Activated CD4-positive, alpha-beta T cell treated with anti-CD3 and anti-CD28 coated beads, Interleukin-2, amount 10 ng/mL, durations not matched to agents 24 days and 14 days (primary cell): ENCODE results near the gene ZNF286A. TPM values are rescaled to one million over a fixed set of nuclear protein-coding genes. Genes with fewer than 3 reads are reported as not detected.
"Not testable (repeated sequence)": the region's sequence is repeated elsewhere in the genome, so short reads cannot be mapped to it uniquely, and the experiment has no call there.

Experiments used
- DNase-seq: peaks from one replicate; pipeline ENCODE4 v3.0.0; 2022
- H3K27ac Mint-ChIP-seq: one replicate; pipeline ENCODE4 v1.8.0; 2022; ENCODE audit warnings: mild to moderate bottlenecking, mixed read lengths
- H3K27me3 Mint-ChIP-seq: one replicate; pipeline ENCODE4 v1.8.0; 2022; ENCODE audit warnings: mixed read lengths
- H3K36me3 Mint-ChIP-seq: one replicate; pipeline ENCODE4 v1.8.0; 2022; ENCODE audit warnings: low read depth, mild to moderate bottlenecking, mixed read lengths
- H3K4me1 Mint-ChIP-seq: one replicate; pipeline ENCODE4 v1.8.0; 2021; ENCODE audit warnings: mixed read lengths
- H3K4me3 Mint-ChIP-seq: one replicate; pipeline ENCODE4 v1.8.0; 2022; ENCODE audit warnings: mild to moderate bottlenecking, moderate library complexity, mixed read lengths
- H3K9me3 Mint-ChIP-seq: one replicate; pipeline ENCODE4 v1.8.0; 2021; ENCODE audit warnings: mixed read lengths
- intact Hi-C: fragments of 100-400 bp; cut with micrococcal nuclease; formaldehyde crosslinking; loops from one replicate; pipeline ENCODE4 v1.15.1; 2023
- total RNA-seq: library from RNA; stranded (reverse); gene quantifications from 2 replicates; pipeline ENCODE4 v1.2.3, GENCODE V29; 2022

Gene ZNF286A
- total RNA-seq: 24.5 and 25.6 TPM in 2 replicates

DNA sequence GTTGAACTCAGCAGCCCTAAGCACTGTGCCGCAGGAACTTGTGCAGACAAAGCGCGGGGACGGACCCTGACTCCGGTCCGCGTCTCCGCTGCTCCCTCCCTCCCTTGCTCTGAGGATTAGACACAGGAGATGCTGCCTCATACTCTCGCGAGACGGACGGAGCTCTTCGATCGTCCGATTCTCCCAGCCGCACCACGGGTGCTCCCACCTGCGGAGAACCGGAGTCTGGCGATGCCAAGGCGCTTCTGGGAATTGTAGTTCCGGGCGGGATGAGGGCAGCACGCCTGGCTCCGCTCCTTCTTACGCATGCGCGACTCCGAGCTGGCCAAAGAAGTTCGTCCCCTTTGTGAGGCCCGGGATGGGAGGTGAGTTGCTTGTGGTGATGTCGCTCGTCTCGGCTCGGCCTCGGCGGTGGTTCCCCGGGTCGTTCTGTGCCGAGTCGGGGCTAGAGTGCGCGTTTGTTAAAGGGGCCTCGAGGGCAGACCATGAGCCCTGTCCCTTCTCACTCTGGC lies at the start of gene ZNF286A:
ZNF286A (plus strand) TSS at position 340 of the 512 bp plus-strand sequence. CDS start 578 bp downstream, outside the sequence.
- H3K9me3 Mint-ChIP-seq, H3K27me3 Mint-ChIP-seq, H3K4me1 Mint-ChIP-seq, intact Hi-C loops: not testable (repeated sequence)
- peak within 1 kb of the TSS; percentile 85 for H3K4me3 Mint-ChIP-seq
- peak within 1 kb of the TSS; percentile 84 for H3K27ac Mint-ChIP-seq
- peaks cover 24% of the 10 kb centered on the region for H3K36me3 Mint-ChIP-seq
- peak; percentile 97 for DNase-seq

GRCh38 chr17:15649861-15650421 lies 49.6 kb upstream of the ZNF286A start:
- DNase-seq: no peak
- H3K27ac Mint-ChIP-seq: peak overlapping the region; percentile 29
- peak overlapping the region; percentile 78 for H3K4me3 Mint-ChIP-seq
- no peaks in the 10 kb centered on the region for H3K27me3 Mint-ChIP-seq
- intact Hi-C loops: no loop called here
- H3K36me3 Mint-ChIP-seq: peaks cover 6% of the 10 kb centered on the region
- no peaks in the 10 kb centered on the region for H3K9me3 Mint-ChIP-seq
- H3K4me1 Mint-ChIP-seq: peaks cover 48% of the 10 kb centered on the region

DNA sequence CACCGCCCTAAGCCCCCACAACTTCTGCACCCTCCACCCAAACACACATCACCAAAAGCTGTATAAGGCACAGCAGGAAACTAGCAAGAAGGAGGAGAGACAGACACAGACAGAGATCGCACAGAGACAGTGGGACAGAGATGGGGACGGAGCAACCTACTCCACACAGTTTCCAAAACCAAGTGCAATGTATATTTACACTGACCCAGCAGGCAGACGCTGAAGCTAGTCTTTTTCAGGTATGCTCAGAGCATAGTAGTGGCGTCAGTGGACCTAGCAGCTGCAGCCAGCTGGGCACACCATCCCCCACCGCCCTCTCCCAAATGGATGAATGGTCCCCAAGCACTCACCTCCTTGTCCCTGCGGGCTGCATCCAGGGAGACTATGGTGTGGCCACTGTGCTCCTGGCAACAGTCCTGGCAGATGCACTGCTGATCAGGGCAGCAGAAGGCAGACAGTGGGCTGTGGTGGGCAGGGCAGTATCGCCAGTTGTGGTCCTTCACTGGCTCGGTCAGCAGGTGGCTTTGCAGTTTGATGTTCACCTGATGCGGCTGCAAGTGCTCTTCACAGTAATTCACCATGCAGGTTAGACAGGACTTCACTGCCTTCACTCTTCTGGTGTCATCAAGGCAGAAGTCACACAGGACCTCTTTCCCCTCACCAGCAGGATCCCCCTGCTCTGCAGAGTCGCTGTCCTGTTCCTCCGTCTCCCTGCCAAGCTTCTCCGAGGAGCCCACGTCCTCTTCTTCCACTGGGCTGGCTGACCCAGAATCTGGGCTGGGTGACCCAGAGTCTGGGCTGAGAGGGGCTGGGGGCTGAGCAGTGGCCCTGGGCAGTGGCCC lies 48.6 kb upstream of the ZNF286A start:
- no peaks in the 10 kb centered on the region for H3K9me3 Mint-ChIP-seq
- H3K27me3 Mint-ChIP-seq: no peaks in the 10 kb centered on the region
- H3K4me1 Mint-ChIP-seq: peaks cover 39% of the 10 kb centered on the region
- DNase-seq: peak; percentile 58
- peak overlapping the region; percentile 65 for H3K27ac Mint-ChIP-seq
- intact Hi-C loops: no loop called here
- H3K4me3 Mint-ChIP-seq: peak overlapping the region; percentile 78
- H3K36me3 Mint-ChIP-seq: peaks cover 6% of the 10 kb centered on the region

- peaks cover 38% of the 10 kb centered on the region for H3K4me1 Mint-ChIP-seq
- intact Hi-C loops: no loop called here
- H3K4me3 Mint-ChIP-seq: peak overlapping the region; percentile 78
- no peaks in the 10 kb centered on the region for H3K9me3 Mint-ChIP-seq
- no peaks in the 10 kb centered on the region for H3K27me3 Mint-ChIP-seq
- peak overlapping the region; percentile 65 for H3K27ac Mint-ChIP-seq
- DNase-seq: peak; percentile 83
- H3K36me3 Mint-ChIP-seq: peaks cover 7% of the 10 kb centered on the region
Measured at GRCh38 chr17:15651583-15652110, 47.9 kb upstream of the ZNF286A start.

GRCh38 chr17:15652960-15653359 lies 46.6 kb upstream of the ZNF286A start:
- Mint-ChIP-seq H3K4me1 (peaks cover 36% of the 10 kb centered on the region), H3K27me3 (no peaks in the 10 kb centered on the region), H3K27ac (no peak overlapping the region), H3K4me3 (no peak overlapping the region), H3K36me3 (peaks cover 9% of the 10 kb centered on the region), H3K9me3 (no peaks in the 10 kb centered on the region)
- intact Hi-C loops: no loop called here
- DNase-seq: no peak

DNA sequence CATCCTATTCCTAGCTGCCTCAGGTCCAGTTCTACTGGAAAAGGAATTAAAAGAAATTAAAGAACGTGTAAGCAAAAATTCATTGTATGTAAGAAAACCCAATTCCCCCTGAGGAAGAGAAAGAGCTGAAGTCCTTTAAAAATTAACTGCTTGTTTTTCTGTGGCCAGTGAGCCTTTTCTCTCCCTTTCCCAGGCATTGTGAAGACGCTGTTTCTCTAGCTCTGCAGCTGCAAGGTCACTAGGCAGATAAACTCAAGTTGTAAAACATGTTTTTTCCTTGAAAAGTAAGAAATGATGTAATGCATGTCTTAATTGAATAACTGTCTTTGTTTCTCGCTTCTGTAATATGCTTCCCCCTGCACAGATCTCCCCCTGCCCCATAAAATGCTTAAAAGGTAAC lies 45.2 kb upstream of the ZNF286A start:
- H3K4me3 Mint-ChIP-seq, H3K36me3 Mint-ChIP-seq, intact Hi-C loops, DNase-seq, H3K27me3 Mint-ChIP-seq, H3K27ac Mint-ChIP-seq, H3K9me3 Mint-ChIP-seq: not testable (repeated sequence)
- peaks cover 24% of the 10 kb centered on the region for H3K4me1 Mint-ChIP-seq

DNA sequence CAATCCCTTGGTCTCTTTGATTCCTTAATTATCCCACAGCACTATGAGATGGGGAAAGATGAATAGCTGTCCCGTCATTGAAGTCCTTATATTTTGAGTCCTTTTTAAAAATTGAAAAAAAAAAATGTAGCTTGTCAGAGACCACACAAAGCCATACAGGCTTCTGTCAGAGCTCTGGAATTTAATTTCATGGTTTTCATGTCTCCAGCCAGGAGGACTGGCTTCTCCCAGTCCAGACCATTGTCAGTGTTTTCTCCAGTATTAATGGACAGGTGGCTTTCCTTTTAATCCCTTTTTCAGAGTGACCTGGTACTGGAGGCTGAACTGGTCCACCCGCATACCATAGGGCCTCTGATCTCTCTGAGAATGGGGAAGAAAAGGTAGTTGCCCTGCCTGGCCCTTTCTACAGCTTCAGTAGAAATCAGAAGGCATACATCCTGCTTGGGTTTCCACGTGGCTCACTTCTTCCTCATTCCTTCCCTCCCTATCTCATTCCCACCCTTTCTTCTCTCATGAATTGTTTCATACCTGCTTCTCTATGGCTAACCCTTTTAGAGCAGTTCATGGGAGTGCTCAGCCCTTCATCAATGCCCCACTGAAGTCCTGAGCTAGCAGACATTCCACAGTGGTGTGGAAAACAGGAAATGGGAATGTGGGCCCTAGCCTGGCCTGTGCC lies 44.5 kb upstream of the ZNF286A start:
- intact Hi-C loops: no loop called here
- Mint-ChIP-seq H3K36me3 (peaks cover 5% of the 10 kb centered on the region), H3K27ac (no peak overlapping the region), H3K4me3 (no peak overlapping the region), H3K9me3 (no peaks in the 10 kb centered on the region), H3K27me3 (no peaks in the 10 kb centered on the region), H3K4me1 (peaks cover 18% of the 10 kb centered on the region)
- no peak for DNase-seq

DNA sequence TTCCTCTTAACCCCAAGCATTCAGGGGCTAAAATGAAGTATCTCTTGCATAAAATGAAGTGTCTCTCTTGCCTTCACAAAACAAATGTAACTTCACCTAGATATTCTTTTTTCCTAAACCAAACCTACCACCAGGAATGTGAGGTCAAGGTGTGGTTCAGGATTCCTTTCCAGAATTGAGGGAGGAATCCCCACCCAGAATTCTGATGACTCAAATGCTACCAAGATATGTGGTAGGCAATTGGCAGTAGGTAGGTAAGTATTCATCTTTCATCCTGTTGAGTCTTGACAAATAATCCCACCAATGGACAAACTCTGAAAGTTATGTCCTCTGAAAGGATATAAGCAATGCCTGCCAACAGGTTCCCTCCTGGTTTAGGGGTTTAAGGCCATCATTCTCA lies 41.7 kb upstream of the ZNF286A start:
- H3K4me1 Mint-ChIP-seq: peaks cover 8% of the 10 kb centered on the region
- no peaks in the 10 kb centered on the region for H3K27me3 Mint-ChIP-seq
- H3K36me3 Mint-ChIP-seq: peaks cover 5% of the 10 kb centered on the region
- no peak for DNase-seq
- intact Hi-C loops: no loop called here
- no peaks in the 10 kb centered on the region for H3K9me3 Mint-ChIP-seq
- H3K27ac Mint-ChIP-seq: no peak overlapping the region
- H3K4me3 Mint-ChIP-seq: no peak overlapping the region

GRCh38 chr17:15658296-15658695 lies 41.3 kb upstream of the ZNF286A start:
- no peak for DNase-seq
- Mint-ChIP-seq H3K27ac (no peak overlapping the region), H3K9me3 (no peaks in the 10 kb centered on the region), H3K36me3 (peaks cover 9% of the 10 kb centered on the region), H3K27me3 (no peaks in the 10 kb centered on the region), H3K4me3 (no peak overlapping the region), H3K4me1 (peaks cover 8% of the 10 kb centered on the region)
- intact Hi-C loops: no loop called here

DNA sequence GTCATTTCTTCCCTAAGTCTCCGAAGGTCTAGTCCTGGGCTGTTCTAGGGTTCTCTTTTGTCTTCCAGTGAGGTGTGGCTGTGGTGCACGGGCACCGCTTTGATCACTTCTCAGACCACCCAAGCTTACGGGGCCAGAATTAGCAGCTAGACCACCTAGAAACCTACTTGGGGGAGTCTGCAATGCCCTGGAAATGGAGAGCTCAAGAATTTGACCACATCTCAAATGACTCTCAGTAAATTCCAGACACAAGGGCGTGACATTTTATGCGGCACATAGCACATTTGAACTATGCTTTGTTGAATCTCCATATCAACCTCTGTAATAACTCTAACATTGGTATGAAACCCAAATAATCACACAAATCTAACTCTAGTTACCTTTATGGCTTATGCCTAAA lies 40.3 kb upstream of the ZNF286A start:
- no peaks in the 10 kb centered on the region for H3K27me3 Mint-ChIP-seq
- H3K4me3 Mint-ChIP-seq: no peak overlapping the region
- no peak for DNase-seq
- H3K36me3 Mint-ChIP-seq: peaks cover 15% of the 10 kb centered on the region
- H3K4me1 Mint-ChIP-seq: peaks cover 8% of the 10 kb centered on the region
- intact Hi-C loops: no loop called here
- H3K27ac Mint-ChIP-seq: no peak overlapping the region
- H3K9me3 Mint-ChIP-seq: no peaks in the 10 kb centered on the region

GRCh38 chr17:15659663-15660062 lies 39.9 kb upstream of the ZNF286A start:
- DNase-seq: no peak
- Mint-ChIP-seq H3K36me3 (peaks cover 18% of the 10 kb centered on the region), H3K27me3 (no peaks in the 10 kb centered on the region), H3K27ac (no peak overlapping the region), H3K4me3 (no peak overlapping the region), H3K9me3 (no peaks in the 10 kb centered on the region), H3K4me1 (peaks cover 8% of the 10 kb centered on the region)
- intact Hi-C loops: no loop called here

DNA sequence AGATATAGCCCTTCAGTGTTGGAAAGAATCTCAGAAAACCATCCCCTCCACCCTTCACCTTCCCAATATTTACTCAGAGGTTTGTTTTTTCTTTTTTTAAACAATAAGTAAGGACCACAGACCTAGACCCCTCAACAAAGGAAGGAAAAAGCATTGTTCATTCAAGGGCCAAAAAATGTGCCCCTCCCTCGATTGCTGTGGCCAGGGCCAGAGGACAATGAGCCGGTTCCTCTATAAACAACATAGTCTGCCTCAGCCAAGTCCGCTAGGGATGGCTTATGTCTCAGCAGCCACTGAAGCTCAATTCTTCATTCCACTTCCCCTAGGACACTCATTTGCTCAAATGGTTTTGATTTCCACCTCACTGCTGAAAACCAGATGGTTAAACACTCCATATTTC lies 39.5 kb upstream of the ZNF286A start:
- Mint-ChIP-seq H3K27me3 (no peaks in the 10 kb centered on the region), H3K9me3 (no peaks in the 10 kb centered on the region), H3K4me3 (no peak overlapping the region), H3K4me1 (peaks cover 8% of the 10 kb centered on the region), H3K27ac (no peak overlapping the region), H3K36me3 (peaks cover 18% of the 10 kb centered on the region)
- DNase-seq: no peak
- intact Hi-C loops: no loop called here

DNA sequence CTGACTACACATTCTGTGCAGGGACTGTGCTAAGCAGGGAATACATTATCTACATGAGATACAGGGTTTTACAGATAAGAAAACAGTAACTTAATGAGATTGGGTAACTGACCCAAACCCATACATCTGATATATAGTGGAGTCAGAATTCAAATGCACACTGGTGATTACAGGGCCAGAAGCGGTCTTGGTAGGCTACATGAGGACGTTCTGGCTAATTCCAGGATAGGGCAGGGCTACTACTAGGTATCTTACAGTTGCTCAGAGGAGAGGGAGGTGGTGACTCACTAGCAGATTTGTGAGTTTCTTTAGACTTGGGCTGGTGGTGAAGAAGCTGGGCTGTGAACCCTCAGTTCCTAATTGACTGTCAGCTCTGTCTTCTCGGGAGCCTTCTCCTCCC lies 36.9 kb upstream of the ZNF286A start:
- Mint-ChIP-seq H3K36me3 (peaks cover 21% of the 10 kb centered on the region), H3K9me3 (no peaks in the 10 kb centered on the region), H3K27me3 (no peaks in the 10 kb centered on the region), H3K4me3 (no peak overlapping the region), H3K4me1 (peaks cover 6% of the 10 kb centered on the region), H3K27ac (no peak overlapping the region)
- DNase-seq: no peak
- intact Hi-C loops: no loop called here

GRCh38 chr17:15663176-15663575 lies 36.4 kb upstream of the ZNF286A start:
- H3K9me3 Mint-ChIP-seq: no peaks in the 10 kb centered on the region
- no peak for DNase-seq
- H3K36me3 Mint-ChIP-seq: peaks cover 25% of the 10 kb centered on the region
- H3K27ac Mint-ChIP-seq: no peak overlapping the region
- no peaks in the 10 kb centered on the region for H3K27me3 Mint-ChIP-seq
- peaks cover 6% of the 10 kb centered on the region for H3K4me1 Mint-ChIP-seq
- intact Hi-C loops: no loop called here
- H3K4me3 Mint-ChIP-seq: no peak overlapping the region
